ENCODE data around the gene MYH10.
"Not testable (repeated sequence)": the region's sequence is repeated elsewhere in the genome, so short reads cannot be mapped to it uniquely, and the experiment has no call there.

Gene MYH10

DNA sequence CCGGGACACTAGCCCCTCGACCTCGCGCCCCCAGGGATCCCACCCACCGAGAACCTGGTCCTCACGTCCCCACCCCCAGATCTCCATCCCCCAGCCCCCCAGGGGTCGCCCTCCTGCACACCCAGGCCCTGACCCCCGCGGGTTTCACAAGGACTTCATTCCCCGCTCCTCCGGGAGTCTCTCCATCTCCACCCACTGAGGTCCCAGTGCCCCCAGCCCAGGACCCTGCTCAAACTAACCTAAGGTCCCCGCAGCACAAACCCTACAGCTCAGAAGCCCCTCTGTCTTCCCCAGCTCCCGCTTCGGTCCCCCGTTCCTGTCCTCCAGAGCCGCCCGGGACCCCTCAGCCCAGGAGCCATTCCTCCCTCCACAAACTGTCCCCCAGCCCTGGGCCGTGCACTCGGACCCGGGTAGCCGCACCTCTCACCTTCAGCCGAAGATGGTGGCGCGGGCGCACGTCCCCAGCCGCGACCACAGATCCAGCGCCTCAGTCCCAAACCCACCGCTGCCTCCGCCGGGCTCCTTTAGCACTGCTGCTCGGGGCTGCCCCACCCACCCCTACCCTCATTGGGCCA is at the start of gene MYH10:
TSS of gene MYH10 (minus strand) at position 499 of the 575 bp plus-strand sequence. CDS start 7,479 bp downstream, outside the sequence.
- DNase-seq: no peak

DNA sequence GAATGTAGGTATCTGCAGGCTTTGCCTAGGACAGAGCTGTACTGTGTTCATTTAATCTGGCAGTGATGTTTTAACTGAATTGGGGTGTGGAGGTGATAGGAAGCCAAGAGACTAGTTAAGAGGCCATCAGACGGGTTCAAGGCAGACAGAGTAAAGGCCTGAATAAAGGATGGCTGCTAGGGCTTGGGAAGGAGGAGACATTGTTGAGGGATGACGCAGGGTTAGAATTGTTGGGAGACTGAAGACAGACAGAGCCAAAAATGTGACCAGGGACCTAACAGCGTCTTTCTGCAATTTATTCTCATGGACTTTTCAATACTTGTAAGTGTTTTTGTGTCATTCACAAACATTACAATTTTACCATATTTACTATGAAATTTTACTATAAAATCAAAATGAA is 48.6 kb upstream of the MYH10 start:
- no peak for DNase-seq

DNA sequence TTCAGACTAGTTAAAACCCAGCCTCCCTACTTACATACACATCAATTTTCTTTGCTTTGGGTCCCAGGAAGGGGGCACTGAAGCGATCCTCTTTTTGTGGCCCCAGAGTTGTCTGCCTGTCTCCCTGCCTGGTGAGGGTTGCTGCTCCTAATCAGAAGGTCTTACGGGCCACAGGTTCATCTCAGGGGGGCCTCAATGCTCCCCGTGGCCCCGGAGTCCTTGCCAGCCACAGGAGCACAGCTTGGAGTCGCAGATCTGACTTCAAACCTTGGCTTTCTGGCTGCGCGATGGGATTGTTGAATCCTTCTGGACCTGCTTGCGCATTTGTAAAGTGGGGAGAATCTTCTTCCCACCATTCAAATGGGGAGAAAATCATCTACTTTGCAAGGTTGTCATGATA is 44.8 kb upstream of the MYH10 start:
- no peak for DNase-seq

DNA sequence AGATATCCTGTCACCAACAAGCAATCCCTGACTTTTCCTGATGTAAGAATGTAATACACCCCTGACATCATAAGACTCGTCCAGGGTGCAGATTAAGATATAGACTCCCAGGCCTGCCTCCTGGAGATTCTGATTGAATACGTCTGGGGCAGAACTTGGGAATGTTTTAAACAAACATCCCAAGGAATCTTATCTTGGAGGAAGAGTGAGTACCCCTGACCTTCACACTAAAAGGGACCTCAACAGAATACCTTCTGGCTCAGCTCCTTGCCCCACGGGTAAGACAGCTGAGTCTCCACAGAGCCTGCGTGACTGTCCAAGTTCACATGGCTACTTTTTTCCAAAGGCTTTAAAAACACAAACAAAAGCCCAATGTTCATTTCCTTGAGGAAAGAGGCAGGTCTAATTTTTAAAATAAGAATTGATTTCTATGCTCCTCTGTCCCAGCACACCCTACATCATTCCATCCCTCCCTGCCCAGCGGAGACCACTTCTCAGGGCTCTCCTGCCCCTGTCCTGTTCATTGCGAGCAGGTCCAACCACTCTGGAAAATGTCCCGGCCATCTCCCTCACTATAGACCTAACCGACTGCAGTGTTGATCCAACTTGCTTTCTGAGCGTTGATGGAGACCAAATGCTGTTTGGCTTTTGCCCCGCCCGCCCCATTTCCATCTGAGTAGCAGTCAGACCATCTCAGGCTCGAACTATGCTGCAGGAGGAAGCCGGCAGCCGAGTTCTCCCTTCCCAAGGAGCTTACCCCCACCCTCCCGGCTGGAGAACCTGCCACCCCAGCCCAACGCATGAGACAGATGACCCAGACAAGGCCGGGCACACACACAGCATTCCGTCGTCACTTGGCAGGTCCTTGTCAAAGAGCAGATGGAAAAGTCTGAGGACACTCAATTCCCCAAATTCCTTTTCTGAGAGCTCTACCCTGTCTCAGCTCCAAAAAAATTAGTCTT is 44.1 kb upstream of the MYH10 start:
- no peak for DNase-seq

DNA sequence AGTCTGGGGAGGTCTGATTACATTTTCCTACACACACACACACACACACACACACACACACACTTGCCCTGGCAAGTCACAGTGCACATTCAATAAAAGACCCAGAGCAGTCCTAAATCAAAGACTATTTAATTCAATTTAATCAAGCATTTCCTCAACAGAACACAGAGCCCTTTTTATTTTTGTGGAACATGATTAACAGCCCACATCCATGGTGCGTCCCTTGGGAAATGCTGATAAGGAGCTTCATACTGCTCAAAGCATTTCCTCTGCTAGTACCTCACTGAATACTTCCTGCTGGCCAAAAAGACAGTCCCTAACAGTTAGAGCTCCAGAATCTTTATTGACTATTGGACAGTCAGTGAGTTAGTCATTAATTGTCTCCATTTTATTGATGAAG is 43.1 kb upstream of the MYH10 start:
- no peak for DNase-seq

DNA sequence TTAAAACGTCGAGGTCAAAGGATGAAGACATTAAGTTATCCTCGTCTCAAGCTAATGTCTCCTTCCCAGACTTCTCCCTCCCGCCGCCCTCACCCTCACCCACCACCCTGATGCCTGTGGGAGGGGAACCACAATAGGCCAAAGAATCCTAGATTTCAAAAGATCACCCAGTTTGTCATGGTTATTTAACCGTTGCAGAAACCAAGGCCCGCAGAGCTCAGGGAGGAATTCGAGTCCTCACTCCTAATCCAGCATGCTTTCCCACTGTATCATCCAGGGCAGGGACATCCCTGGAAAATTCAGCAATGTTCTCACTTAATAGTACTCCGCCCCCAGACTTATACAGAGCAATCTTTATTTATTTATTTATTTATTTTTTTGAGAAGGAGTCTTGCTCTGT is 41.8 kb upstream of the MYH10 start:
- DNase-seq: no peak

DNA sequence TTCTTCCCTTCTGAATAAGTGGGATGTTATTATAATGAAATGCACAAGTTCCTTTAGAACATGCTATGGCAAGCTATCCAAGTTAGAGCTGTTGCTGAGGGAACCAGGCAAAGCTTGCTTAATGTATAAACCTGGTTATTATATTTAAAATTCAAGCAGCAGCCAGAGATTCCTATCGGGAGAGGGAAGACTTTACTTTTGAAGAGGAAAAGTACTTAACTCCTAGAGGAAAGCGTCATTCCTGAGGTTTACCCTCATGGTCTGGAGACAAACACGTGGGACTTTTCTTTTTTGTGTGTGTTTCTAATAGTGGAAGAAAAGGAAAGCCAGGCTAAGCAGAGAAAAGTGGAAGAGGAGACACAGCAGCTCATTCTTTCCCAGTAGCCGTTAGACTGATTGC is 39.9 kb upstream of the MYH10 start:
- no peak for DNase-seq

DNA sequence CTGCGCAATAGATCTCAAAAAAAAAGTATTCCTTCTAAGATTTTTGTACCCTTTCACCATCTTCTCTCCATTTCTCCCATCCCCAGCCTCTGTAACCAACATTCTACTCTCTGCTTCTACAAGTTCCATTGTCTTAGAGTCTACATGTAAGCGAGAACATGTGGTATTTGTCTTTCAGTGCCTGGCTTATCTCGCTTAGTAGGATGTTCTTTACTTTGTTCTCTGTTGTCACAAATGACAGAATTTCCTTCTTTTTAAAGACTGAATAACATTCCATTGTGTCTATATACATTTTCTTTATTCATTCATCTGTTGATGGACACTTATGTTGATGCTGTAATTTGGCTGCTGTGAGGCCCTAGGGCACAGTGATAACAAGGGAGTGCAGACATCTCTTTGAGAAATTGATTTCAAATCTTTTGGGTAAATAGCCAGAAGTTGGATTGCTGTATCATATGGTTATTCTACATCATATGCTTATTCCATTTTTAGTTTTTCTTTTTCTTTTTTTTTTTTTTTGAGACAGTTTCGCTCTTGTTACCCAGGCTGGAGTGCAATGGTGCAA is 37.7 kb upstream of the MYH10 start:
- DNase-seq: no peak

DNA sequence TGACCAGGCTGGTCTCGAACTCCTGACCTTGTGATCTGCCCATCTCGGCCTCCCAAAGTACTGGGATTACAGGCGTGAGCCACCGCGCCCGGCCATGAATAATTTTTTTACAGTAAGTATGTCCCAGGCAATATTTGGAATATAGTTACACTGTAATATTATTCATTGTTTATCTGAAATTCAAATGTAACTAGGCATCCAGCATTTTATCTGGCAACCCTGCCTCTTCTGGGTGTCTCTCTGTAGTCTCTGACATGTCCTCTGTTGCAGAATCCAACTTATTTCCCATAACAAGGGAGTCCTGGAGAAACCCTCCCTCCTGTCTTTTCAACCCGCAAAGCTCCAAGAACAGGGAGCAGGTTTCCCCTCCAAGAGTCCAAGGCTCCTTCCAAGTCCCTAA is 36.9 kb upstream of the MYH10 start:
- DNase-seq: no peak

DNA sequence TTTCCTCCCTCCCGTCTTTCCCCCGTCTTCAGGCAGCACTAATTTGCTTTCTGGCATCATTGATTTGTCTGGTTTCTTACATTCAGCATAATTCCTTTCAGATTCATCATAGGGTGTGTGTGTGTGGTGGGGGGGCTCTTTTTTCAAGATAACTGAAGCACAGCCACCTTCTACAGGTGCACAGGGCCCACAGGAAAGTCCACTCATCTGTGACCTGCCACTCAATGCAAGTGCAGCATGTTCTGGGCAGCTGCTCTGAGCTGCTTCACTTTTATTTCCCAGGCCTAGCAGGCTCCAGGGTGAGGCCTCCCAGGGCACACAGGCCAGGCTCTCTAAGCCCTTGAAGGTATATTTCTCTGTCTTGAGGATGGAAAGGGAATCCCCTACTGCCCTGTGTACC is 35.2 kb upstream of the MYH10 start:
- no peak for DNase-seq

DNA sequence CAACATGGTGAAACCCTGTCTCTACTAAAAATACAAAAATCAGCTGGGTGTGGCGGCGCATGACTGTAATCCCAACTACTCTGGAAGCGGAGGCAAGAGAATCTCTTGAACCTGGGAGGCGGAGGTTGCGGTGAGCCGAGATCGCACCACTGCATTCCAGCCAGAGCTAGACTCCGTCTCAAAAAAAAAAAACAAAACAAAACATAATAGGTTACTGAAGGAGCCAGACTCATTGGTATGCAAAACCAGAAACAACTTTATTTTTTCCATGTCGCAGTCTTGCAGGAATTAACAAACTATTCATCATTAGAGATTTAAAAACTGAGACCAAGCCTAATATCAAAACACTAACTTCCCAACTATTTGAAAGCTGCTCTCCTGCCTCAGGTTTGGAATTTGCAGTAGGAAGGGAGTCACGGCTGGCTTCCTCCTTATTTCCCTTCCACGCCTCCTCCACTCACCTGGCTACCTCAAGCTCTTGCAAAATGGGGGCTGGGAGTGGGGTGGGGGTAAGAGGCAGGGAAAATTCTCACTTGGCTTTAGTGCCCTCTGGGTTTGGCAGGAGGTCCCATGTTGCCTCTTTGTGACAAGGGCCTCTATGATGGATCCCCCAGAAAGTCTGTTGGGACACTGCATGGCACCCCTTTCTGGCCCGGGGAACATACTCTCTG is 34.1 kb upstream of the MYH10 start:
- no peak for DNase-seq

DNA sequence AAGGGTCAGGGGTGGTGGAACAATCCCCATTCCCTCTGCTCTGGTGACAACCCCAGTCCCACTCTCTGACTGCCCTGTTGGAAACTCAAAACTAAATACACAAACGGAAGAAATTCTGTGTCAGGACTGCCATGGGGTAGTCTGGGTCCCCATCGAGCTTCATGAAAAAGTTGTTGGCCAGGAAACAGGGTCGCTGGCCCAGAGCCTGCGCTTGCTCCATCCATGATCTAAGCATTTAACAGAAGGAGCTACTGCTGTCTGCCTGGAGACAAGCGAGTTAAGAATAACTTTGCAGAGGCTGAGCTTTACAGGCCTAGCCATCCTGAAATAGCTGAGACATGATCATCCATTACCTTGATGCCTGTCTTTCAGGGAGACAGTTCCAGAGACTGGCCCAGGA is 32.4 kb upstream of the MYH10 start:
- no peak for DNase-seq

DNA sequence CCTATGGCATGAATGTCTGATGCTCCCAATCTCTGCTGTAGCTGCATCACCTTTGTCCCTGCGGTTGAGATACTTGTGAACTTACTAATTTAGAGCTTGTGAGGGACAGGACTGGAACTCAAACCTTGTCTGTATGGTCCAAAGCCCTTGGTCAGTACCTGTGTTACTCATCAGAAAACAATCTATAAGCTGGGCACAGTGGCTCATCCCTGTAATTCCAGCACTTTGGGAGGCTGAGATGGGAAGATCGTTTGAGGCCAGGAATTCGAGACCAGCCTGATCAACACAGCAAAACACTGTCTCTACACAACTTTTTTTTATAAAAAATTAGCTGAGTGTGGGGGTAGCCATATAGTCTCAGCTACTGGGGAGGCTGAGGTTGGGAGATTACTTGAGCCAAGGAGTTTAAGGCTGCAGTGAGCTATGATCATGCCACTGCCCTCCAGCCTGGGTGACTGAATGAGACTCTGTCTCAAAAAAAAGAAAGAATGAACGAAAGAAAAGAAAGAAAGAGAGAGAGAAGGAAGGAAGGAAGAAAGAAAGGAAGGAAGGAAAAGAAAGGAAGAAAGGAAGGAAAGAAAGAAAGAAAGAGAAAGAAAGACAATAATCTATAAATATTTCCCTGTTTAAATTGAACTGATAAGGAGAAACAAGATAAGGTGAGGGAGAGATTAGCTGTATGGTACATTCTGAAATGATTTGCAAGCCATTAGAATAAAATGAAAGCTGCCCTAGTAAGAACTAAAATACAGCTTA is 31.7 kb upstream of the MYH10 start:
- DNase-seq: no peak

DNA sequence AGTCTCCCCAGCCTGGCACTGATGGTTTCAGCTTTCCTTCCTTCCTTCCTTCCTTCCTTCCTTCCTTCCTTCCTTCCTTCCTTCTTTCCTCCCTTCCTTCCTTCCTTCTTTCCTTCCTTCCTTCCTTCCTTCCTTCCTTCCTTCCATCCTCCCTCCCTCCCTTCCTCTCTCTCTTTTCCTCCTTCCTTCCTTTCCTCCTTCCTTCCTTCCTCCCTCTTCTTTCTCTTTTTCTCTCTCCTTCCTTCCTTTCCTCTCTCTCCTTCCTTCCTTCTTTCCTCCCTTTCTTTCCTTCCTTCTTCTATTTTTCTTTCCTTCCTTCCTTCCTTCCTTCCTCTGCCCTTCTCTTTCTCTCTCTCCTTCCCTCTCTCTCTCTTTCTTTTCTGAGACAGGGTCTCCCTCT is 30.2 kb upstream of the MYH10 start:
- not testable (repeated sequence) for DNase-seq

DNA sequence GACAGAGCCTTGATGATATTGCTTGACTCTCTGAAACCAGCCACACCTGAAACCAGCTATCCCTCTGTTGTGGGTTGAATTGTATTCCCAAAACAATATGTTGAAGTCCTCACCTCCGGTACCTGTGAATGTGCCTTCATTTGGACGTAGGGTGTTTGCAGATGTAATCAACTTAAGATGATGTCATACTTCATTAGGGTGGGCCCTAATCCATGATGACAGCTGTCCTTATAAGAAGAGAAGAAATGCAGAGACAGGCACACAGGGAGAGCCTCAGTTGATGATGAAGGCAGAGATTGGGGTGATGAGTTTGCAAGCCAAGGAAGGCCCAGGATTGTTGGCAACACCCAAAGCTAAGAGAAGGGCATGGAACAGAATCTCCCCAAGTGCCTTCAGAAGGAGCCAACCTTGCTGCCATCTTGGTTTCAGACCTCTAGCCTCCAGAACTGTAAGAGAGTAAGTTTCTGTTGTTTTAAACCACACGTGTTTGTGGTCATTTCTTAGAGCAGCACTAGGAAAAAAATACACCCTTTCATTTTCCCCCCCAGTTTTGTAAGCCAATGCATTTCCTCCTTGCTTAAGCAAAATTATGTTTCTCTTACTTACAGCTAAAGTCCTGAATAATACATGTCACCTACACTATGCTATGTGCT is 29.4 kb upstream of the MYH10 start:
- DNase-seq: no peak

DNA sequence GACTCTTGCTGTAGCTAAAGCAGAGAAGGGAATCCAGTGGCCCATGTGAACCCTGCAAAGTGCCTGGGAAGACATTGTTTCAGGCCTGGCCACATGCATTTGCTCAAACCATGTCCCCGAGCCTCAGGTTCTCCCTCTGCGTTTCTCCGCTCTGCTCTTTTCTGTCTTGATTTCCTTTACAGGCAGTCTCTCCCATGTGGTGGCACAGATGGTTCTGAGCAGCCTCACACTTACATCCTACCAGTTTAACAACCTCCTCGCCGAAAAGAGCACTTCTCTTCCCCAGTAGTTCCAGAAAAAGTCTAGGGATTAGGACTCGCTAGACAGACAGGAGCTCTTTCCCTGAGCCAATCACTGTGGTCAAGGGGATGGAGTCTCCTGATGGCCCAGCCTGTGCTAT is 28.3 kb upstream of the MYH10 start:
- no peak for DNase-seq

DNA sequence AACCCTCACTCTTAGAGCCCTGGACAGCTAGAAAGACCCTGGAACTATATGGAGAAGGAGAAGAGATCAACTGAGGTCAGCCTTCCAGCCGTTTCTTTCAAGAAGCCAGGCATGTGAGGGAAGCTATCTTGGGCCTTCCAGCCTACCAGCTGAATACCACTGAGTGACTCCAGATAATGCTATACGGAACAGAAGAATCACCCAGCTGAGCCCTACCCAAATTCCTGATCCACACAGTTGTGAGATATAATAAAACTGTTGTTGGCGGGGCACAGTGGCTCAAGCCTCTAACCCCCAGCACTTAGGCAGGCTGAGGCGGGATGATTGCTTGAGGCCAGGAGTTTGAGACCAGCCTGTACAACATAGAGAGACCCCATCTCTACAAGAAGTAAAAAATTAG is 26.2 kb upstream of the MYH10 start:
- DNase-seq: no peak

DNA sequence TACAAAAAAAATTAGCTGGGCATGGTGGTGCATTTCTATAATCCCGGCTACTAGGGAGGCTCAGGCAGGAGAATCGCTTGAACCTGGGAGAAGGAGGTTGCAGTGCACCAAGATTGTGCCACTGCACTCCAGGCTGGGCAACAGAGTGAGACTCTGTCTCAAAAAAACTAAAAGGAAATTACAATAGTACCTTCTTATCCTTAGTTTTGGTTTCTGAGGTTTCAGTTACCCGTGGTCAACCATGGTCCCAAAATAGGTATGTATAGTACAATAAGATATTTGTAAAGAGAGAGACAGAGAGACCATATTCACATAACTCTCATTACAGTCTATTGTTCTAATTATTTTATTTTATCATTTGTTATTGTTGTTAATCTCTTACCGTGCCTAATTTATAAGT is 24.3 kb upstream of the MYH10 start:
- no peak for DNase-seq

DNA sequence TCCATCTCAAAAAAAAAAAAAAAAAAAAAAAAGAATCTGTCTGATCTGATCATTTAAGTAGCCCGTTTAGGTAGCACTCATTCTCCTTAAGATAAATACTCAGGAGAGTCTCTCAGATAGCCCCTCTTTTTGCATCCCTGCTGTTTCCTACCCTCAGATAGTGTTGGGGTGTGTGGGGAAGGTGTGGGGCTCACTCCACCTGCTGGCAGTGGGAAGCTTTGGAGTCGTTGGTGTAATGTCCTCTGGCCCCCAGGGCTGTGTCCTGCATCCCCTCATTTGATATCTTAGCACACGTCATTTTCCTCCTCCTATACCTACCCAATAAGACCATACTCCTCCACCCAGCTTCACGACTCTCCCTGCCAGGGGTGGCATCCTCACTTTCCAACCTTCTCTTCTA is 20.5 kb upstream of the MYH10 start:
- no peak for DNase-seq

DNA sequence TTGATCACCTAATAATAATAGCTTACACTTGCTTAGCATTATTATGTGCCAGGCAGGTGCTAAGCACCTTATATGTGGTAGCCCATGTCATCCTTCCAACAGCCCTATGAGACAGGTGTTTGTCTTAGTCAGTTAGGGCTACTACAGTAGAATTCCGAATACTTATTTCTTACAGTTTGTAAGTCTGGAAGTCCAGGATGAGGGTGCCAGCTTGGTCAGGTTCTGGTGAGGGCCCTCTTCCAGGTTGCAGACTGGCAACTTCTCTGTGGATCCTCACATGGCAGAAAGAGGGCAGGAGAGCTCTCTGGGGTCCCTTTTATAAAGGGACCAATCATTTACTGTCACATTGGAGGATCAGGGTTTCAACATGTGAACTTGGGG is 19.6 kb upstream of the MYH10 start:
- no peak for DNase-seq

DNA sequence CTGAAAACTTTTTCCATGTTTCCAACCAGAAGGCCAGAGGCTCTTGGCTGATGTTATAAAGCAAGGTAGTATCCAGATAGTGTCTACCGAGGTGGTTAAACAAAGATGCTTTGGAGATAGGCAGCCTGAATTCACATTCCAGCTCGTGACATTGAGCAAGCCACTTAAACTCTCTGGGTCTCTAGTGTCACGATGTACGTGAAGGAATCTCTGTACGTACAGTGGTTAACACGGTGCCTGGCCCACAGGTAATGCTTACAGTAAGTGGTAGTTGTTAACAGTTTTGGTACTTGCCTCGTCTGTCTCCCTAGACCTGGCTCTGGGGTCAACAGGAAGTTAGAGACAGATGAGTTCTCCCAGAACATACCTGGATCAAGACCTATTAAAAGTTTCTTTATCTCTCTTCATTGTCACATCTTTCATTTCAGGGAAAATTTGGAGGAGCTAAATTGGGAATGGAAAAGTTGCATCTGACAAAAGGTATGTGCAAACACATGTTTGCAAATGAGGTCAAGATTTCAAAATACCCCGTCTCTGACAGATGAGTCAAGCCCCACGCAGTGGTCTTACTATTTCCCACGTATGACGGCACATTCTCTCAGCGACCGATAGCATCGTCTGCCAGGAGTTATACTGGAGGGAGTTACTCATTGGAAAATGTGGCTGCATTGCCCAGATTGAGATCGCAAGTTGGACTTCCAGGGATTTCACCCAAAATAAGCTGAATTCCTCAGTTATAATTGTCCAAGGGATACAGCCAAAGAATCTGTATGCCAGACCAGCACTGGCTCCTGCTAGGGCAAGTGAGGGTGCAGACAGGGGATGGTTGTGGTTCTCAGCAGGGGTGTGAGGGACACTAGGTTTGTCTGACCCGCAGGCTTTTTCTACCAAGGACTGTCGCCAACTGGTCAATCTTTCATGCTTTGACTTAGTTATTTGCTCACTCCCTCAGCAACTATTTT is 18.9 kb upstream of the MYH10 start:
- no peak for DNase-seq

Data from C1 segment of cervical spinal cord (tissue), 14 donors.